Stimulated activated CD8-positive, alpha-beta memory T cell treated with anti-CD3 and anti-CD28 coated beads, Interleukin-15, amount 100 ng/mL, for 1 hour (primary cell): Measurements from ENCODE around the gene TM9SF4.
"Not testable (repeated sequence)": the region's sequence is repeated elsewhere in the genome, so short reads cannot be mapped to it uniquely, and the experiment has no call there.

Source experiments
- DNase-seq: peaks from one replicate; pipeline ENCODE4 v3.0.0-alpha.2; 2020; ENCODE audit warnings: low read depth

The TM9SF4 gene

GRCh38 chr20:32158351-32158750 lies 48.8 kb downstream of the TM9SF4 start:
- DNase-seq, result no peak

DNA sequence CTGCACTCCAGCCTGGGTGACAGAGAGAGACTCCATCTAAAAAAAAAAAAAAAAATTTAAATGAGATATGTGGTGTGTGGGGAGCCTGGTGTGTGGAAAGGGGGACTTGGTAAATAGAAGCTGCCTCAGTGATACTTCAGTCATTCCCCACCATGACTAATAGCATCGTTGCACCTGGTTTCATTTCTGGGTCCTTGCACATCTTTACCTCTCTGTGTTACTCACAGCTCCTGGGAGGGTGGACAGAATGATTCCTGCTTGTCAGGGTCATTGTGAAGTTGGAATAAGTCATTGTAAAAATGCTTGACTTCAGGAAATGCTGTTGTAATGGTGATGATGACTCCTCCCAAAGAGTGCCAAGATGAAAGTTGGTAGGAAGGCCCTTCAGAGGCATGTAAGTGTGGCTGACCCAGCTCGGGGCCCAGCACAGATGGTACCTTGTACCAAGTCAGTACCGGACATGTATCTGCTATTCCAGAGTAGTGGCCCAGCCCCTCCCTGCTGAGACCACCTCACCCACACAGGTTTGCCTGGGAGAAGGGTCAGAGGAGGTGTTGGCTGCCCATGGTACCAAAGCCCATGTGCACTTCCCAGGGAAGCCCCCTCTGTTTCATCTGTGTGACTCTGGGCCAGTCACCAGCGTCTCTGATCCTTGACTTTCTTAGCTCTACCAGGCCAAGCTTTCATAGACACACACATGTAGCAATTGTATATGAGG lies 49.6 kb downstream of the TM9SF4 start:
- DNase-seq, result no peak

GRCh38 chr20:32159766-32160221 lies 50.3 kb downstream of the TM9SF4 start:
- DNase-seq, result no peak

DNA sequence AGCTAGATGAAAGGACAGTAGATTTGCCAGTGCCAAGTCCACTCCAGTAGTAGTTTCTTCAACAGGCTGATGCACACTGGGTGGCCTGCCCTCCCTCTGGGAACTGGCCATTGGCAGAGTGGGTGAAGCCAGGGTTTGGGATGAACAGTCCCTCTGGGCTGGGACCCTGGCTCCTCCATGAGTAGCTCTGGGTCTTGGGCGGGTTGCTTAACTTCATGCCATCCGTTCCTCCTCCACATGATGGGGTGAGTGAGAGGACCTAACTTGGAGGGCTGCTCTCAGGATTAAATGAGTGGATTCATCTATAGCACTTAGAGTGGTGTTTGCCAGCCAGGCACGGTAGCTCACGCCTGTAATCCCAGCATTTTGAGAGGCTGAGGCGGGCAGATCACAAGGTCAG lies 50.8 kb downstream of the TM9SF4 start:
- DNase-seq, result no peak

DNA sequence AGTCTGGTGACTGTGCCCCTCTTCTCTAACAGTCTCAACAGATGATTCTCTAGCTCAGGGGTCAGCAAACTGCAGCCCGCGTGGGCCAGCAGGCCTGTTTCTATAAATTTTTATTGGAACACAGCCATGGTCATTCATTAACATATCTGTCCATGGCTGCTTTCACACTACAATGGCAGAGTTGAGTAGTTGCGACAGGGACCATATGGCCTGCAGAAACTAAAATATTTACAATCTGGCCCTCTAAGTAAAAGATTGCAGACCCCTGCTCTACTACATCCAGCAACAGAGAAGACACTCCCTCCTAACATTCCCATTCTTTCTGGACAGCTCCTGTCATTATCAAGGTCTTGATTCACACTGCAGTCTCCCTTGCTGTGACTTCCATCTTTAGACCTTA lies 52.8 kb downstream of the TM9SF4 start:
- no peak for DNase-seq

DNA sequence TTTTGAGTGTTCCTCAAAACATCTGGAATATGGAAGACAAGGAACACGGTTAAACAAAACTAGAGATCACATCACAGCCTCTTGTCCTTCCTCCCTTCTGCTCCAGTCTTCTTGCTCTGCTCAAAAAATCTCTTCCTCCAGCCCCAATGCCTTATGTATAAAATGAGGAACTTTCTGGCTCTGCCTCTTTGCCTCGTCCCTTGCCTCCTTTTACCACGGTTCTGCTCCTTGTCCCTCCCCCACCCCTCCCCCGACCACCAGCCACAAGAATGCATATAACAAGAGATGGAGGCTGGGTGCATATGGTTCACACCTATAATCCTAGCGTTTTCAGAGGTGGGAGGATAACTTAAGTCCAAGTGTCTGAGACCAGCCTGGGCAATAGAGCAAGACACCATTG lies 54.4 kb downstream of the TM9SF4 start:
- no peak for DNase-seq

GRCh38 chr20:32164984-32165735 lies 55.6 kb downstream of the TM9SF4 start:
- no peak for DNase-seq

DNA sequence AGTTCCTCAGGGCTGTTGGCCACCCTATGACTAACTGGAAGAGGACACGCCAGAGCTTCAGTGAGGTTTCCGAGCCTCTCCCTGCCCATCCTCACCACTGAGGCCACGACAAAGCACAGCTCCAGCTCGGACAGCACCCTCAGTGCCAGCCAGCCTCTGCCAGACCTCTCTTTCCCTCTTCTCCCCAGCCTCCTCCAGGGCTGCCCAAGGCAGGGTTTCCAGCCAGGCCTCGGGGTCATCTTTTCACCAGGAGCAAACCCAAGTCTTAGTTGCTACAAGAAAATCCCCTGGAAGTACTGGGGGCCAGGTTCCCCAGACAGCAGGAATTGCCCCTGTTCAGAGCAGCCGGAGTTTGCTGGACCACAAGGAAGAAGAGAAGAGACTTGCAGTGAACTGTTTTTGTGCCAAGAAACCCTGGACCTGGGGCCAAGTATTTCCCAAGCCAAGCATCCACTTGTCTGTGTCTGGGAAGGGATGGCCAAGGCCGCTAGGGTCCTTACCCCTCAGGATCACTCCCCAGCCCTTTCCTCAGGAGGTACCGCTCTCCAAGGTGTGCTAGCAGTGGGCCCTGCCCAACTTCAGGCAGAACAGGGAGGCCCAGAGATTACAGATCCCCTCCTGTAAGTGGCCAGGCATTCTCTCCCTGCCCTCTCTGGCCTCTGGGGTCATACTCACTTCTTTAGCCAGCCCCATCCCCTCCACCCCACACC lies 56.5 kb downstream of the TM9SF4 start:
- no peak for DNase-seq

DNA sequence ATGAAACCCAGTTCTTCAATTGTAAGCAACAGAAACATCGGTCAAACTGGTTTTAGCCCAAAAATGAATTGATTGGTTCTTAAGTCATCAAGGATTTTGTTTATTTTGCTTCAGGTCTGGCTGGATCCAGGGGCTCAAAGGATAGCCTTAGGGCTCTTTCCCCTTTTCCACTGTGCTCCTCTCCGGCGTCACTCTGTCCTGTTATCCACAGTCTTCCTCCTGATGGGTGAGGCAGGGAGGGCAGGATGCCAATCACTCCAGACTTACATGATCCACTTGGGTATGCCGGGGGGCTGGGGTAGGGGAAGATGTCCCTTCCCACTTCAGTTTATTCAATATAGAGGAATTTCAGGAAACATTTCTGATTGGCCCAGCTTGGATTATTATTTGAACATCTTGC lies 58.0 kb downstream of the TM9SF4 start:
- no peak for DNase-seq

DNA sequence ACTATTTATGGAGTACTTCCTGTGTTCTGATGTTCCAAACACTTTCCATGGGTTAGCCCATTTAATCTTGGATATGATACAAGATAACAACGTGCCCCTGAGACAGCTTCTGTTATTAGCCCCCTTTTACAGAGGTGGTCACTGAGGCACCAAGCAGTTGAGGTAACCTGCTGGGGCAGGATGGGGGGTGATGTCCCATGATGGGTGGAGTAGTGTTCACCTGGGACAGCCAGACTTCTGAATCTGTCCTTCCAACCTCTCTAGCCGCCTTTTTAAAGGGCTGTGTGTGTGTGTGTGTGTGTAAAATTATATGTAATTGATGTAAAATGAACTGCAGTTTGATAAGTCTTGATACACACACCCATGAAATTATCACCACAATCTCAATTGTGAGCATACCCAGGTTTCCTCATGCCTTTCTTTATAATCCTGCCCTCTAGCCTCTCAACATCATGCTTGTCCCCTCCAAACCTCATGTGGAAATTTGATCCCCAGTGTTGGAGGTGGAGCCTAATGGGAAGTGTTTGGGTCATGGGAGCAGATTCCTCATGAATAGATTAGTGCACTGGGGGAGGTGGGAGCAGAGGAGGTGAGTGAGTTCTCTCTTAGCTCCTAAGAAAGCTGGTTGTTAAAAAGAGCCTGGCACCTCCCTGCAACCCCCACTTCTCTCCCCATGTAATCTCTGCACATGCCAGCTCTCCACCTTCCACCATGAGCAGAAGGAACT lies 58.8 kb downstream of the TM9SF4 start:
- DNase-seq, result no peak

DNA sequence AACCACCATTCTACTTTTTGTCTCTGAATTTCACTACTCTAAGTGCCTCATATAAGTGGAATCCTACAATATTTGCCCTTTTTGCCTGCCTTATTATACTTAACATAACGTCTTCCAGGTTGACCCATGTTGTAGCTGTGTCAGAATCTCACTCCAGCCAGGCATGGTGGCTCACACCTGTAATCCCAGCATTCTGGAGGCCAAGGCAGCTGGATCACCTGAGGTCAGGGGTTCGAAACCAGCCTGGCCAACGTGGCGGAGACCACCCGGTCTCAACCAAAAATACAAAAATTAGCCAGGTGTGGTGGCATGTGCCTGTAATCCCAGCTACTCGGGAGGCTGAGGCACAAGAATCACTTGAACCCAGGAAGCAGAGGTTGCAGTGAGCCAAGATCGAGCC lies 68.2 kb downstream of the TM9SF4 start:
- DNase-seq, result not testable (repeated sequence)

DNA sequence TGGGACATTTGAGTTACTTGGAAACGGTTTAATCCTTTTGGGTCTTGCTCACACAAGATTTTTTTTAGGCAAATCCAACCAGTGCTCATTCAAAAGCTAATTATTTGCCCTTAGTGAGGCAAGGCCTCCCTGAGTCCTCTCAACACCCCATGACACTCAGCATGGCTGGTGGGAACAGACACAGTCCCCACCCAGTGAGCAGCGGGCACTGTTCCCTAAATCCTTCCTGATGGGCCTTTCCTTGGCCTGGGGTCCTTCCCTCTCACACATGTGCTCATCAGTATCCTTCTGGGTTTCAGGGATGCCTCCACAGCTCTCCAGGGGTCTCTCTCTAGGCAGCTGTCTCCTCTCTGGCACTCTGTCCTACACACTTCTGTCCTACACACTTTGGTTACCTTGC lies 70.0 kb downstream of the TM9SF4 start:
- DNase-seq, result no peak

DNA sequence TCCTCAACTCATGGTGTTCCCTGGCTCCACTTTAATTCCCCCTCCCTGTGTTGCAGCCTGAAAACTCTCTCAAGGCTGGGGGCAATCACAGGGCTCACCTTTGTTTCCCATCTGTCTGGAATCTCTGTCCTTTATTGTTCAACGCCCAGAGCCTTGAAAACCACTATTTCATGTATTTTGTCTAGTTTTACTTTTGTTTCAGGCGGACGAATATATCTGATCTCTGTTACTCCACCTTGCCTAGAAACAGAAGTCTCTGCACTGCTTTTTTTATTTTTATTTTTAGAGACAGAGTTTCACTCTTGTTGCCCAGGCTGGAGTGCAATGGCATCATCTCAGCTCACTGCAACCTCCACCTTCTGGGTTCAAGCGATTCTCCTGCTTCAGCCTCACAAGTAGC lies 70.4 kb downstream of the TM9SF4 start:
- no peak for DNase-seq

GRCh38 chr20:32181606-32182005 lies 72.1 kb downstream of the TM9SF4 start:
- DNase-seq, result no peak

GRCh38 chr20:32183947-32184635 lies 74.6 kb downstream of the TM9SF4 start:
- no peak for DNase-seq

DNA sequence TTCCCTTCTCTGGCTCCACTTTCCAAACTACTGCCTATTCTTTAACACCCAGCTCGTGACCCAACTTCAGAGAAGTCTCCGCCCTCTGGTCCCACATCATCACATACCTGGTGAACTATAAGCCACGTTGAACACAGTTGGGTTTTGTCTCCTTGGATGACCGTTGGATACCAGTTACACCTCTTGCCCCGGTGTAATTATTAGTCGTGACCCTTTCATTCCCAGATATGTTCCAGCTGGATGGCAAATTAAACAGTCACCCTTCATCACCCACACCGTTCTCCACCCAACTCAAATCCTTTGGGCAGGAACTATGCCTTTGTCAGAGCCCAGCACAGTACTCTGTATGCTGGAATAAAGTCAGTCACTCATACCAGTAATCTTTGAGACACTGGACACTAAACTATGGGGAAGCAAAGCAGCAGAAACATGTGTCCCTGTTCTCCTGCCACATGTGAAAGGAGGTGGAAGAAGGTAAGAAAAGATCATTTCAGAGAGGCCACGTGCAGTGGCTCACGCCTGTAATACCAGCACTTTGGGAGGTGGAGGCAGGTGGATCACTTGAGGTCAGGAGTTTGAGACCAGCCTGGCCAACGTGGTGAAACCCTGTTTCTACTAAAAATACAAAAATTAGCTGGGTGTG lies 75.6 kb downstream of the TM9SF4 start:
- no peak for DNase-seq

GRCh38 chr20:32186506-32186905 lies 77.0 kb downstream of the TM9SF4 start:
- DNase-seq, result no peak

DNA sequence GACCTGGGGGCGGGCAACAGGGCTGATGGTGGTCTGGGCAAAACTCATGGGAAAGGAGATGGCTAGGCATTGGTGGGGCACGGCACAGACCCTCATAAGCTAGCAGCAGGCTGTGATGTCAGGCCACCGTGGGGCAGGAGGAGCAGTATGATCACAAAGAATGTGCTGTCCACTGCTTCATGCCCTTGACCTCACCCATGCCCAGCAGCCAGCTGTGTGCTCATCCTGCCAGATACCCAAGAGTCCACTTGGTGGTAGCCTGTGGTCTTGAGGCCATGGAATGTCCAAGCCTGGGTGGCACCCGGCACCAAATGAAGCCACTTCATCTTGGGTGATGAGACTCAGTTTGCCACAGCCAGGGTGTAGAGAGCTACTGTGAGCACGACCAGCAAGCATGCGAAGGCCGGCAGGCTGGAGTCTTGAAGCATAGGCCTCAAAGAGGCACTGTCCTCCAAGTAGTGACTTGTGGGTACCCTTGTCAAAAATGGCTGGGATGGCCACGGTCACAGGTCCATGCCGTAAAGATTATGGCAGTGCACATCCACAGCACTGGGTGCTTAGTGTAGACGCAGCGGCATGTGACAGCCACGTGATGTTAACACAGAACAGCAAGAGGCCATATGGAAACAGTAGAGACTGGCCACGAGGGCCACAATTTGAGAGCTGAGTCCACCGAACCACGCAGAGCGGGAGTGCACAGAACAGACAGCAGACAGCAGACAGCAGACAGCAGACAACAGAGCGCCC lies 79.0 kb downstream of the TM9SF4 start:
- DNase-seq, result no peak

DNA sequence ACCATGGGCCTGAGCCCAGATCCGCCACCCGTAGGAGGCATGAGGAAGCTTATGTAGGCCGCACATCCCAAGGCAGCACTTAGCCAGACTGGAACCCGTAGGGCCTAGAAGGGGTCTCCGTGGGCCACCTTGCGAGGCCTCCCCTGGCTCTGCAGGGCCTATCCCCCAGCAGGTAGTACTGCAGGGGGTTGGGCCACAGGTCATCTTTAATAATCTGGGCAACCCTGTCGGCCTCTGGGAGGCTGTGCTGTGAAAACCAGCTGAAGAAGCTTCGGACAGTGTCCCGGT lies 79.6 kb downstream of the TM9SF4 start:
- no peak for DNase-seq

- DNase-seq, result no peak
These were observed 80.4 kb downstream of the TM9SF4 start for GRCh38 chr20:32189691-32190615.
